Measurements from ENCODE around the gene PPP1CC.
"Not testable (repeated sequence)": the region's sequence is repeated elsewhere in the genome, so short reads cannot be mapped to it uniquely, and the experiment has no call there.

Gene PPP1CC

GRCh38 chr12:110742718-110743570, at the start of gene PPP1CC:
Gene PPP1CC (minus strand): TSS chr12:110742891. CDS start chr12:110742707, 184 bp downstream.
- DNase-seq (ENCODE audit: low spot score): peak; percentile 95

GRCh38 chr12:110791589-110791988, 48.9 kb upstream of the PPP1CC start:
- DNase-seq (ENCODE audit: low spot score): no peak

- no peak for DNase-seq (ENCODE audit: low spot score)
Observed at GRCh38 chr12:110790301-110790700, 47.6 kb upstream of the PPP1CC start.

- no peak for DNase-seq (ENCODE audit: low spot score)
Observed at GRCh38 chr12:110786012-110786411, 43.3 kb upstream of the PPP1CC start.

- no peak for DNase-seq (ENCODE audit: low spot score)
Observed at GRCh38 chr12:110785240-110785639, 42.5 kb upstream of the PPP1CC start.

GRCh38 chr12:110782922-110783321, 40.2 kb upstream of the PPP1CC start:
- DNase-seq (ENCODE audit: low spot score): no peak

GRCh38 chr12:110782094-110782493, 39.4 kb upstream of the PPP1CC start:
- DNase-seq (ENCODE audit: low spot score): no peak

GRCh38 chr12:110780448-110780847, 37.8 kb upstream of the PPP1CC start:
- no peak for DNase-seq (ENCODE audit: low spot score)

GRCh38 chr12:110778833-110779577, 36.3 kb upstream of the PPP1CC start:
- no peak for DNase-seq (ENCODE audit: low spot score)

GRCh38 chr12:110776410-110776809, 33.7 kb upstream of the PPP1CC start:
- DNase-seq (ENCODE audit: low spot score): peak; percentile 88

GRCh38 chr12:110775997-110776396, 33.3 kb upstream of the PPP1CC start:
- peak; percentile 13 for DNase-seq (ENCODE audit: low spot score)

GRCh38 chr12:110774824-110775223, 32.1 kb upstream of the PPP1CC start:
- no peak for DNase-seq (ENCODE audit: low spot score)

- DNase-seq (ENCODE audit: low spot score): no peak
Observed at GRCh38 chr12:110768960-110769359, 26.3 kb upstream of the PPP1CC start.

GRCh38 chr12:110767863-110768262, 25.2 kb upstream of the PPP1CC start:
- no peak for DNase-seq (ENCODE audit: low spot score)

- no peak for DNase-seq (ENCODE audit: low spot score)
Observed at GRCh38 chr12:110766311-110767154, 23.8 kb upstream of the PPP1CC start.

GRCh38 chr12:110765572-110765971, 22.9 kb upstream of the PPP1CC start:
- not testable (repeated sequence) for DNase-seq (ENCODE audit: low spot score)

GRCh38 chr12:110765111-110765510, 22.4 kb upstream of the PPP1CC start:
- DNase-seq (ENCODE audit: low spot score): no peak

GRCh38 chr12:110763583-110763982, 20.9 kb upstream of the PPP1CC start:
- DNase-seq (ENCODE audit: low spot score): no peak

GRCh38 chr12:110762891-110763290, 20.2 kb upstream of the PPP1CC start:
- DNase-seq (ENCODE audit: low spot score): no peak

- DNase-seq (ENCODE audit: low spot score): no peak
Observed at GRCh38 chr12:110760204-110760609, 17.5 kb upstream of the PPP1CC start.

- no peak for DNase-seq (ENCODE audit: low spot score)
Observed at GRCh38 chr12:110758922-110759321, 16.2 kb upstream of the PPP1CC start.

- no peak for DNase-seq (ENCODE audit: low spot score)
Observed at GRCh38 chr12:110756611-110757010, 13.9 kb upstream of the PPP1CC start.
